Naive B cell (primary cell): Measurements from ENCODE around the gene OOSP2. TPM values are rescaled to one million over a fixed set of nuclear protein-coding genes. Genes with fewer than 3 reads are reported as not detected.
"Not testable (repeated sequence)": the region's sequence is repeated elsewhere in the genome, so short reads cannot be mapped to it uniquely, and the experiment has no call there.

ENCODE experiments used
- ATAC-seq, 2 donors: fragments of 150-1000 bp; cut with Tn5 transposase; 2 replicates each; pipeline ENCODE4 v1.10.0; 2021; ENCODE audit warnings: low read depth in 2 of 2, mild to moderate bottlenecking in 2 of 2, moderate library complexity in 2 of 2
- DNase-seq: peaks from one replicate; pipeline ENCODE4 v3.0.0; 2022
- H3K27ac Mint-ChIP-seq, 6 donors: one replicate each; pipeline ENCODE4 v1.8.0; 2020 to 2022; ENCODE audit warnings: mild to moderate bottlenecking in 6 of 6, mixed read lengths in 6 of 6, moderate library complexity in 5 of 6, inconsistent platforms in 2 of 6
- H3K27me3 Mint-ChIP-seq, 3 donors: one replicate each; pipeline ENCODE4 v1.8.0; 2021 to 2022; ENCODE audit warnings: mixed read lengths in 3 of 3, mild to moderate bottlenecking in 1 of 3
- H3K36me3 Mint-ChIP-seq, 2 donors: one replicate each; pipeline ENCODE4 v1.8.0; 2020 to 2022; ENCODE audit warnings: mixed read lengths in 2 of 2, inconsistent platforms in 1 of 2, mild to moderate bottlenecking in 1 of 2
- H3K4me1 Mint-ChIP-seq, 3 donors: one replicate each; pipeline ENCODE4 v1.8.0; 2020 to 2022; ENCODE audit warnings: mixed read lengths in 3 of 3, inconsistent platforms in 1 of 3, mild to moderate bottlenecking in 1 of 3, moderate library complexity in 1 of 3
- H3K4me3 Mint-ChIP-seq, 8 donors: one replicate each; pipeline ENCODE4 v1.8.0; 2020 to 2022; ENCODE audit warnings: mild to moderate bottlenecking in 8 of 8, mixed read lengths in 8 of 8, moderate library complexity in 8 of 8, inconsistent platforms in 2 of 8
- H3K9me3 Mint-ChIP-seq, 7 donors: one replicate each; pipeline ENCODE4 v1.8.0; 2020 to 2022; ENCODE audit warnings: mixed read lengths in 7 of 7, mild to moderate bottlenecking in 5 of 7, inconsistent platforms in 2 of 7, moderate library complexity in 1 of 7
- polyA plus RNA-seq, 6 donors: library from polyadenylated mRNA; unstranded; fragments of 300-500 nt; fragmentation: Illumina TruSeq; gene quantifications; one replicate each; pipeline ENCODE4 v1.2.3, GENCODE V29; 2021; ENCODE audit warnings: low read depth in 6 of 6

Gene OOSP2
- polyA plus RNA-seq, 6 donors from 2014 or later, result not detected

GRCh38 chr11:60059052-60059451, 18.8 kb downstream of the OOSP2 start:
- no peak overlapping the region for H3K4me3 Mint-ChIP-seq
- DNase-seq, result no peak
- no peak overlapping the region for H3K27ac Mint-ChIP-seq
- ATAC-seq, result no peak
- no peaks in the 10 kb centered on the region for H3K36me3 Mint-ChIP-seq
- H3K9me3 Mint-ChIP-seq, result peaks cover 0 to 9% (median 2%) of the 10 kb centered on the region in 7 donors
- H3K4me1 Mint-ChIP-seq, result no peaks in the 10 kb centered on the region
- H3K27me3 Mint-ChIP-seq, result peaks cover 0 to 5% (median 4%) of the 10 kb centered on the region in 3 donors

- DNase-seq, result no peak
- Mint-ChIP-seq H3K4me3 (no peak overlapping the region), H3K9me3 (peaks cover 0 to 9% (median 2%) of the 10 kb centered on the region in 7 donors), H3K36me3 (no peaks in the 10 kb centered on the region), H3K4me1 (no peaks in the 10 kb centered on the region), H3K27ac (no peak overlapping the region), H3K27me3 (peaks cover 0 to 5% (median 4%) of the 10 kb centered on the region in 3 donors)
- no peak for ATAC-seq
These were observed 19.5 kb downstream of the OOSP2 start for GRCh38 chr11:60059521-60060240.

- no peak overlapping the region for H3K27ac Mint-ChIP-seq
- peaks cover 0 to 9% (median 0%) of the 10 kb centered on the region in 7 donors for H3K9me3 Mint-ChIP-seq
- ATAC-seq, result peak; percentile 36 to 74
- H3K4me1 Mint-ChIP-seq, result no peaks in the 10 kb centered on the region
- no peaks in the 10 kb centered on the region for H3K27me3 Mint-ChIP-seq
- no peaks in the 10 kb centered on the region for H3K36me3 Mint-ChIP-seq
- no peak overlapping the region for H3K4me3 Mint-ChIP-seq
- peak; percentile 11 for DNase-seq
These were observed 23.9 kb downstream of the OOSP2 start for GRCh38 chr11:60064111-60064510.

- no peaks in the 10 kb centered on the region for H3K36me3 Mint-ChIP-seq
- no peak overlapping the region for H3K27ac Mint-ChIP-seq
- ATAC-seq (no peak), DNase-seq (no peak)
- H3K4me1 Mint-ChIP-seq, result no peaks in the 10 kb centered on the region
- peaks cover 0 to 6% (median 0%) of the 10 kb centered on the region in 3 donors for H3K27me3 Mint-ChIP-seq
- no peaks in the 10 kb centered on the region for H3K9me3 Mint-ChIP-seq
- H3K4me3 Mint-ChIP-seq, result no peak overlapping the region
These were observed 25.6 kb downstream of the OOSP2 start for GRCh38 chr11:60065801-60066200.

GRCh38 chr11:60069450-60069849, 29.2 kb downstream of the OOSP2 start:
- H3K27me3 Mint-ChIP-seq, result peaks cover 5 to 19% (median 5%) of the 10 kb centered on the region in 3 donors
- H3K4me1 Mint-ChIP-seq, result no peaks in the 10 kb centered on the region

GRCh38 chr11:60071644-60072043, 31.4 kb downstream of the OOSP2 start:
- H3K9me3 Mint-ChIP-seq, H3K4me1 Mint-ChIP-seq, ATAC-seq, H3K4me3 Mint-ChIP-seq, H3K36me3 Mint-ChIP-seq, DNase-seq, H3K27ac Mint-ChIP-seq: not testable (repeated sequence)
- peaks cover 5 to 19% (median 10%) of the 10 kb centered on the region in 3 donors for H3K27me3 Mint-ChIP-seq

More at GRCh38 chr11:60069450-60069849, 29.2 kb downstream of the OOSP2 start:
- Mint-ChIP-seq H3K36me3 (no peaks in the 10 kb centered on the region), H3K27ac (no peak overlapping the region), H3K4me3 (no peak overlapping the region), H3K9me3 (no peaks in the 10 kb centered on the region)
- ATAC-seq, result no peak
- no peak for DNase-seq

- ATAC-seq (no peak), DNase-seq (no peak)
- Mint-ChIP-seq H3K4me3 (no peak overlapping the region), H3K36me3 (peaks cover 0 to 8% of the 10 kb centered on the region in 2 donors), H3K27me3 (peaks cover 4 to 9% (median 8%) of the 10 kb centered on the region in 3 donors), H3K27ac (no peak overlapping the region), H3K4me1 (no peaks in the 10 kb centered on the region), H3K9me3 (peaks cover 0 to 33% (median 18%) of the 10 kb centered on the region in 7 donors)
These were observed 37.1 kb downstream of the OOSP2 start for GRCh38 chr11:60077216-60077817.

GRCh38 chr11:60077981-60078380, 37.8 kb downstream of the OOSP2 start:
- no peak for DNase-seq
- ATAC-seq, result no peak
- Mint-ChIP-seq H3K4me3 (no peak overlapping the region), H3K4me1 (no peaks in the 10 kb centered on the region), H3K27me3 (peaks cover 4 to 9% (median 8%) of the 10 kb centered on the region in 3 donors), H3K9me3 (peaks cover 0 to 35% (median 18%) of the 10 kb centered on the region in 7 donors), H3K36me3 (peaks cover 0 to 8% of the 10 kb centered on the region in 2 donors), H3K27ac (no peak overlapping the region)

GRCh38 chr11:60078745-60079144, 38.5 kb downstream of the OOSP2 start:
- DNase-seq (no peak), ATAC-seq (no peak)
- Mint-ChIP-seq H3K4me1 (no peaks in the 10 kb centered on the region), H3K27me3 (peaks cover 4 to 8% (median 5%) of the 10 kb centered on the region in 3 donors), H3K27ac (no peak overlapping the region), H3K4me3 (no peak overlapping the region), H3K36me3 (peaks cover 0 to 8% of the 10 kb centered on the region in 2 donors), H3K9me3 (peaks cover 0 to 35% (median 18%) of the 10 kb centered on the region in 7 donors)

- ATAC-seq, result no peak
- H3K4me3 Mint-ChIP-seq, result no peak overlapping the region
These were observed 40.3 kb downstream of the OOSP2 start for GRCh38 chr11:60080535-60080934.

GRCh38 chr11:60084631-60085273, 44.5 kb downstream of the OOSP2 start:
- no peak overlapping the region for H3K27ac Mint-ChIP-seq
- H3K4me1 Mint-ChIP-seq, result peaks cover 0 to 6% (median 0%) of the 10 kb centered on the region in 3 donors
- peaks cover 4 to 41% (median 17%) of the 10 kb centered on the region in 3 donors for H3K27me3 Mint-ChIP-seq
- ATAC-seq (no peak), DNase-seq (no peak)
- peaks cover 0 to 16% (median 6%) of the 10 kb centered on the region in 7 donors for H3K9me3 Mint-ChIP-seq
- H3K4me3 Mint-ChIP-seq, result no peak overlapping the region
- H3K36me3 Mint-ChIP-seq, result no peaks in the 10 kb centered on the region

More at GRCh38 chr11:60080535-60080934, 40.3 kb downstream of the OOSP2 start:
- H3K4me1 Mint-ChIP-seq, result peaks cover 0 to under 1% (median 0%) of the 10 kb centered on the region in 3 donors
- no peak for DNase-seq
- H3K9me3 Mint-ChIP-seq, result peaks cover 0 to 35% (median 18%) of the 10 kb centered on the region in 7 donors
- peaks cover 0 to 24% (median 10%) of the 10 kb centered on the region in 3 donors for H3K27me3 Mint-ChIP-seq
- H3K36me3 Mint-ChIP-seq, result peaks cover 0 to 8% of the 10 kb centered on the region in 2 donors
- peak overlapping the region in 1 of 6 donors; percentile 49 for H3K27ac Mint-ChIP-seq

GRCh38 chr11:60085909-60086308, 45.7 kb downstream of the OOSP2 start:
- Mint-ChIP-seq H3K4me1 (peaks cover 0 to 6% (median 0%) of the 10 kb centered on the region in 3 donors), H3K9me3 (peaks cover 0 to 11% (median 0%) of the 10 kb centered on the region in 7 donors), H3K27ac (no peak overlapping the region), H3K27me3 (peaks cover 5 to 44% (median 13%) of the 10 kb centered on the region in 3 donors), H3K4me3 (no peak overlapping the region), H3K36me3 (no peaks in the 10 kb centered on the region)
- DNase-seq (no peak), ATAC-seq (no peak)

GRCh38 chr11:60087239-60087638, 47.0 kb downstream of the OOSP2 start:
- ATAC-seq, result no peak
- no peak for DNase-seq
- Mint-ChIP-seq H3K36me3 (no peaks in the 10 kb centered on the region), H3K4me3 (no peak overlapping the region), H3K9me3 (peaks cover 0 to 3% (median 0%) of the 10 kb centered on the region in 7 donors), H3K27ac (no peak overlapping the region), H3K4me1 (peaks cover 0 to 6% (median 0%) of the 10 kb centered on the region in 3 donors), H3K27me3 (peaks cover 5 to 44% (median 12%) of the 10 kb centered on the region in 3 donors)
